Epidermal melanocyte (primary cell): ENCODE data around the gene BTBD9.

Experiments
- DNase-seq: peaks from one replicate; pipeline ENCODE4 v3.0.0; 2011; ENCODE audit warnings: low spot score; ENCODE audit not compliant: insufficient read length

The BTBD9 gene

DNA sequence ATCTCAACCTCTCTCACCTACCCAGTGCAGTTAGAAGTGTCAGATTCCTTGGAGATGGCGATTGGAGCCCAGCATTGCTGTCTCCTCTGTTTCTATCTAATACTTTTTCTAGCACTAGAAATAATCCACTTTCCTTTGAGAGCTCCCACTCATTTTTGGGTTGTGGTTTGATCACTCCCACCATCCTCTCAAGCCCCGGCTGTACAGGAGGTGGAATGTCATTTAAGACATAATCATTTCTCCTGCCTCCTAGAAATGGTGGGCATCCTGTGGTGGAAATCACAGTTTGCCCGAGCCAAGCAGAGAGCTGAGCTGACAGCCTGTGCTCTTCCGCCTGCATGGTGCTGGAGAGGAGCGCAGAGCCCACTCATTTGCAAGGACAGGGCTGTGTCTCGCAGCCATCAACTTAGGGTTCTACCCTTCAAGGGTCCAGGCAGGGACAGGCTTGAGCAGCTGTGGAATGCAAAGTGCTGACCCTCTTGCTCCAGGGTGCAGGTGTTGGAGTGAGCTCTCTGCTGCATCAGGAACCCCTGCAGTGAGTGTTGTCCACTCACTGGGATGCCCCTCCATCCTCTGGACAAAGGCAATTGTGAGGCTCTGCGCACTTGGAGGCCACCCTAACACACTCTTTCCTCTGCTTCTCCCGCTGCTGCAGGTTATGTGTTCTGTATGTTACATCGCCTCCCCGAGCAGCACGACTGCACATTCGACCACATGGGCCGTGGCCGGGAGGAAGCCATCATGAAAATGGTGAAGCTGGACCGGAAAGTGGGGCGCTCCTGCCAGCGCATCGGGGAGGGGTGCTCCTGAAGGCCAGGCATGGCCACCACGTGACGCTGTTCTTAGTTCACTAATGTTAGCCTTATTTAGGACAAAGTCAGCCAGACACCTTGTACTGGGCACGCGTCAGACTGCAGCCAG, 487.9 kb downstream of the BTBD9 start:
- no peak for DNase-seq

DNA sequence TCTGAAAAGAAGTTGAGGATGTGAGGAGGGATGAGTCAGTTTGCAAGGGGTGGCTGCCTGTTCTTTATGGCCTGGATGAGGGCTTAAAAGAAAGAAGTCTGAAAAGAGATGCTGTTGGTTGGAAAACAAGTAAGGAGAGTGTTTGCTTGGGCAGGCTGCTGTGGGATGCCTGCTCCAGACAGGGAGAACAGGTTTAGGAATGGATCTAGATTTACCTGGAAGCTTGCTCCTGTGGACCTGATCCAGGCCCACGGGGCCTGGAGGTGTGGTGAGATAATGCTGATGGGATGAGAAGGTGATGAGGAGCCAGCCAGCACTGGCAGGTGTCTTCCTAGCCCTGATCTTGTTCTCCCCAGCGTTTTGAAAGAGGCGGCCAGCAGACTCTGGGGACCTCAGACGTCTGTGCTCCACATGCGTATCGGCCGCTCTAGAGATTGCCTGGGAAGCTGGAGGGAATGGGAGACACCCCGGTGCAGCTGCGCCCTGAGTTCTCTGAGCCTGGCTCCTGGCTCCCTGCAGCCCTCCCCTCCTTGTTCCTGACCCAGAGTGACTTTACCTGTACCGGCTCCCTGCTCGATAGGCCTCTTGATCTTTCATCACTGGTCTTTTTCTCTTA, 488.9 kb downstream of the BTBD9 start:
- no peak for DNase-seq

DNA sequence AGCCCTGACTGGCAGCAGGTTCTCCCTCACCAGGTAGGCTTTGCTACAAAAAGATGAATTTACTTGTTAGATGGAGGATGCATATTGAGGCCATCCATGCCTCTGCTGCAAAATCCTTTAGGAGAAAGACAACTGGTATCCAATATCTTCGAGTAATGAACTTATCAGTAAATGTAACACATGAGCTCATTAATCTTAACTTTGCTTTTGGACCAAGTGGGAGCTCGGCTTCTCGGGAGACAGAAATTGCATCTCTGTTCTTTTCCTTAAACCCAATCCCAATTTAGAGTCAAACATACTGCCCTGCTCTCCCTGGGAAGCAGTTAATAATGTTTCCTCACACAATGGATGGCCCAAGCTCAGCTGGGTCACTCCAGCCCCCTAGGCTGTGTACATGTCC, 489.7 kb downstream of the BTBD9 start:
- DNase-seq: no peak

- no peak for DNase-seq
These were observed 490.2 kb downstream of the BTBD9 start for GRCh38 chr6:38149531-38149930.

GRCh38 chr6:38148606-38149005, 491.1 kb downstream of the BTBD9 start:
- DNase-seq: no peak

GRCh38 chr6:38146734-38147027, 493.0 kb downstream of the BTBD9 start:
- no peak for DNase-seq

- DNase-seq: no peak
These were observed 493.6 kb downstream of the BTBD9 start for GRCh38 chr6:38146021-38146733.

DNA sequence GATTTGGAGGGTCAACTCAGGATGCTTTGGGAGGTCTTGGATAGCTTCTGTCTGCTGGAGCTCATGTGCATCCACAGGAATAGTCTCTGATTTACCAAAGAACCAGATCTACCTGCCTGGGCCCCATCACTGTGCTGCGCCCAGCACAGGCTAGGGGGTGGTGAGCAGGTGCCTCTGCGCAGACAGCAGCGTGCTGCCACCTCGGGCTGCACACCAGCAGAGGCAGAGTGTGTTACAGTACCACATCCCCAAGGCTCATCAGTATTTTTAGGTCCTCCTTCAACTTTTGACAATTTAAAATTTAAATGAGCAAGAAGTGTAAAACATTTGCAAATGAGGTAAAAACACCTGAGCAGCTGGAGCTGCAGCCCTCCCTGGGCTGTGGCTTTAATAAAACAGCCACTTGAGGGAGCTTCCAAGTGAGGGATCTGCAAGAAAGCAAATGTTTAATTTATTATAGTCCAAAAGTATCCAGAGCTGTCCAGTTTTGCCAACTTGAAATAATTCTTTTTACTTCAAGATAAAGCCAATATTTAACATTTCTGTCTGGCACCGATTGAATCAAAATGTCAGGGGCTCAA, 495.3 kb downstream of the BTBD9 start:
- DNase-seq: no peak

DNA sequence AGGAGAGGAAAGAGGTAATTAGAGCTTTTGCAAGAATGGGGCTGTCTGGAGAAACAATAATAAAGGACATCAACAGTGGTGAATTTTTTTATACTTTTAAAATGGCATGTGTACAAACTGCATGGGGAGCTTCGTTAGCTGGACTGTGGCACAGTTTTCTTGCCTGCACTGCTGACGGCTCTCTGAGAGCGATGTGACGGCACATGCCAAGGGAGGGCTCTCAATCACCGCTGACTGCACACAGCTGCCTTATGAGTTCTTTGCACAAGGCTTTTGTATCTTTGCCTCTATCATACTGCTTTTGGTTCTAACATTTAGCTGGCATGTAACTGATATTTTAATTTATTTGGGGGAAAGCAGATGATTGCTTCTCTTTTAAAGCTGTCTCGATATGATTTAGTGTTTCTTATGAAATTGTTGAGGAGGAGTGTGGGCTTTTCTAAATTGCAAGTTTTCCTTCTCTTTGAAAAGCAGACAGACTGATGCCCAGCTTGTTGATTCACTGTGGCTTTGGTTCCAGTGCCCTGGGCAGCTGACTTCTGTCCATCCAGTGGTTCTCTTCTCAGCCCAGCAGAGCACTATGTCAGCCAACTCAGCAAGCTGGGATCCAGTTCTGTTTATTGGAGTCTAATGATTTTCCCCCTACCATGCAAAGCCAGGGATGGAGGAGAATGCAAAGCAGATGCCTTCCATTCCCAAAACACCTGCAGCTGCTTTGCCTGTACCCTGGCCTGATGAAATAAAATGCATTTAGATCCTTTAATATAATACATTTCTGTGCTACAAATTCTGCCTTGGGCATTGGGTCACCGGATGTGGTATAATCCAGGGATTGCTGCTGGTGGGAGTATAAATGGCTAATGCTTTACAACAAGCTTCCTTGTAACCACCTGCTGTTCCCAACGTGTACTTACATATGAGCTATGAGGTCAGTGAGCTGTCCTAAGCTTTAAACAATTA, 496.3 kb downstream of the BTBD9 start:
- no peak for DNase-seq

DNA sequence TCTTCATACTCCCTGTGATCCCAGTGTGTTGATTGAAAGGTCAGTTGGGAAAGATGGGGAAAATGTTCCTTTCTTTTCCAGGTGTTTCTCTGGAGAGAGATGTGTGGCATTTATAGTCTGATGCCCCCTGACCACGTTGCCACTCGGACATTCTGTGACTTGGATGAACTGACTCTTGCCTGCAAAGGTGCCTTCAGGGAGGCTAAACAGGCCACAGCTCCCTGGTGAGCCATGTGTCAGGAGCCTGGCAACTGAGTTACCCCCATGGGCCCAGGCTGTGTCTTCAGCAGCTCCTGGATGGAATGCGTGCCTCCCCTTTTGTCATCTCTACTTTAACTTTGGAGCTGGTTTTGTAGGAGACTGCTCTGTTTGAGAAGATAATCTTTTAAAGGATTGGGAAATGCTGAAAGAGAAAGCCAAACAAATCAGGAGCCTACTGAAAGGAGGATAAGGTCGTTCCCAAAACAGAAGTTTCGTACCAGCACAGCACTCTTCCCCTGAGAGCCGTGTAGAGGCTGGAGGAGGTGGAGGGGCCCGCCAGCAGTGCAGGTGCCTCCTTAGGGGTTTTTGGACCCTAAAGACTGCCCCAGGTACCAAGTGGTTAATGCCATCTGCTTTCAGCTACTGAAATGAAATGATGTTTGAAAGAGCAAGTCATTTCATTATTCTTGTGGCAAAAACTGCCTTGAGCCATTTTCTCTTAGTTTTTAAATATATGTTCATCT, 497.4 kb downstream of the BTBD9 start:
- no peak for DNase-seq

DNA sequence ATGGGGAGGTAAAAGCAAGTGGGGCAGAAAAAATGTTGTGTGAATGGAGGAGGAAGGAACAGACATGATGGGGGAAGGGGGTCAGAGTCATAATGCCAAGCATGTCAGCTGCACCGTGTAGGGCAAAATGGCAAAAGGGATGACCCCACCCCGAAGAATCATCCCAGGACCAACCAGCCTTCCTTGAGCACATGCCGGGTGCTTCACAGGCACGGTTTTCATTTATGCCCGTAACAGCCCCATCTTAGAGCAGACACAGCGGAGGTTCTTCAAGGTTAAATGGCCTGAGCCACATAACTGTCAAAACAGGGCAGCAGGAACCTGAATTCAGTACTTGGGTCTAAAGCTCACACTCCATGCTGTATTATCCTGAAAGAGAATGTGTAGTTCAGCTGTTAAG, 498.0 kb downstream of the BTBD9 start:
- no peak for DNase-seq

GRCh38 chr6:38141085-38141484, 498.6 kb downstream of the BTBD9 start:
- DNase-seq: no peak

- DNase-seq: no peak
These were observed 501.4 kb downstream of the BTBD9 start for GRCh38 chr6:38138374-38138773.

GRCh38 chr6:38137608-38138265, 502.0 kb downstream of the BTBD9 start:
- no peak for DNase-seq

- no peak for DNase-seq
These were observed 503.2 kb downstream of the BTBD9 start for GRCh38 chr6:38136547-38136946.

- no peak for DNase-seq
These were observed 505.0 kb downstream of the BTBD9 start for GRCh38 chr6:38134704-38135088.

- no peak for DNase-seq
These were observed 505.6 kb downstream of the BTBD9 start for GRCh38 chr6:38133932-38134703.

- DNase-seq: peak; percentile 82
These were observed 508.2 kb downstream of the BTBD9 start for GRCh38 chr6:38131527-38131965.

- no peak for DNase-seq
These were observed 512.4 kb downstream of the BTBD9 start for GRCh38 chr6:38127284-38127683.
